RWPE1 (cell line): Measurements from ENCODE around the gene SP5.

ENCODE experiments used
- CTCF ChIA-PET: fragments of 350-600 bp; sonication (Branson Sonifier 250); formaldehyde crosslinking; extraction: SDS; loops from one replicate; lab custom pipeline; 2021; lab: Yijun Ruan, JAX
- POLR2A ChIA-PET: fragments of 400-600 bp; formaldehyde crosslinking; extraction: SDS; loops from one replicate; lab custom pipeline; 2020; ENCODE audit warnings: antibody characterized with exemption; ENCODE audit not compliant: low non-redundant PET; lab: Yijun Ruan, JAX
- DNase-seq: peaks from one replicate; pipeline ENCODE4 v3.0.0; 2012; ENCODE audit warnings: low spot score
- H3K27ac ChIP-seq: fragments of 450-650 bp; 2 replicates; pipeline ENCODE4 v1.5.1; 2017
- CTCF ChIP-seq: fragments of 450-650 bp; conservative IDR thresholded peaks from 2 replicates; pipeline ENCODE4 v1.5.1; 2017; ENCODE audit warnings: low read depth, mild to moderate bottlenecking

Gene SP5

GRCh38 chr2:170714381-170715061 is 616 bp upstream of the SP5 start:
- ChIA-PET POLR2A (no interaction called here), CTCF (no interaction called here)
- peak; percentile 20 for DNase-seq
- H3K27ac ChIP-seq: peak overlapping the region; percentile 26; the same call in 1 of the 2 replicates
- TF ChIP-seq CTCF: no peak

- no peak for TF ChIP-seq CTCF
- H3K27ac ChIP-seq: no peak overlapping the region; the same call in 1 of the 2 replicates
- CTCF ChIA-PET: interaction anchor here (0.5 to 2.7 kb wide), 4 partner anchors 10 to 307 kb away, joined by 4 to 10 read pairs (median 8); no protein-coding TSS in a partner anchor
- peak; percentile 22 for DNase-seq
- POLR2A ChIA-PET: no interaction called here
These were observed 1.0 kb downstream of the SP5 start for GRCh38 chr2:170715932-170716777.

DNA sequence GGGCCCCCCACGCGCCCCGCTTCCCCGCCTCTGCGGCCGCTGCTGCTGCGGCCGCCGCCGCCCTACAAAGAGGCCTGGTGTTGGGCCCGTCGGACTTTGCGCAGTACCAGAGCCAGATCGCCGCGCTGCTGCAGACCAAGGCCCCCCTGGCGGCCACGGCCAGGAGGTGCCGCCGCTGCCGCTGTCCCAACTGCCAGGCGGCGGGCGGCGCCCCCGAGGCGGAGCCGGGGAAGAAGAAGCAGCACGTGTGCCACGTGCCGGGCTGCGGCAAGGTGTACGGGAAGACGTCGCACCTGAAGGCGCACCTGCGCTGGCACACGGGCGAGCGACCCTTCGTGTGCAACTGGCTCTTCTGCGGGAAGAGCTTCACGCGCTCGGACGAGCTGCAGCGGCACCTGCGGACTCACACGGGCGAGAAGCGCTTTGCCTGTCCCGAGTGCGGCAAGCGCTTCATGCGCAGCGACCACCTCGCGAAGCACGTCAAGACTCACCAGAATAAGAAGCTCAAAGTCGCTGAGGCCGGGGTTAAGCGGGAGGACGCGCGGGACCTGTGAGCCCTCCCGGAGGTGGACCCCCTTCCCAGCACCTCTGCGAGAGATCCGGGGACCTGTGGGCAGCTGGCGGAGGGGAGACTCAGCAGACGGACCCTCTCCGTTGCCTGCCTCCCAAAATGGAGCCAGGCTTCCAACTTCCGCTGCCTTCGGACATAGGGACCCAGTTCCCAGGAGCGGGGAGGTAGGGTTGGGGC is 1.9 kb downstream of the SP5 start:
- H3K27ac ChIP-seq: no peak overlapping the region
- peak; percentile 41 for TF ChIP-seq CTCF
- ChIA-PET POLR2A (no interaction called here), CTCF (interaction anchor here (0.7 to 2.7 kb wide), 3 partner anchors 45 to 308 kb away, joined by 3 to 10 read pairs (median 8); no protein-coding TSS in a partner anchor)
- DNase-seq: peak; percentile 48

- ChIA-PET CTCF (interaction anchor here (0.7 to 2.7 kb wide), 2 partner anchors 45 to 308 kb away, joined by 3 to 10 read pairs; no protein-coding TSS in a partner anchor), POLR2A (no interaction called here)
- H3K27ac ChIP-seq: no peak overlapping the region
- TF ChIP-seq CTCF: no peak
- no peak for DNase-seq
These were observed 2.4 kb downstream of the SP5 start for GRCh38 chr2:170717599-170717963.

DNA sequence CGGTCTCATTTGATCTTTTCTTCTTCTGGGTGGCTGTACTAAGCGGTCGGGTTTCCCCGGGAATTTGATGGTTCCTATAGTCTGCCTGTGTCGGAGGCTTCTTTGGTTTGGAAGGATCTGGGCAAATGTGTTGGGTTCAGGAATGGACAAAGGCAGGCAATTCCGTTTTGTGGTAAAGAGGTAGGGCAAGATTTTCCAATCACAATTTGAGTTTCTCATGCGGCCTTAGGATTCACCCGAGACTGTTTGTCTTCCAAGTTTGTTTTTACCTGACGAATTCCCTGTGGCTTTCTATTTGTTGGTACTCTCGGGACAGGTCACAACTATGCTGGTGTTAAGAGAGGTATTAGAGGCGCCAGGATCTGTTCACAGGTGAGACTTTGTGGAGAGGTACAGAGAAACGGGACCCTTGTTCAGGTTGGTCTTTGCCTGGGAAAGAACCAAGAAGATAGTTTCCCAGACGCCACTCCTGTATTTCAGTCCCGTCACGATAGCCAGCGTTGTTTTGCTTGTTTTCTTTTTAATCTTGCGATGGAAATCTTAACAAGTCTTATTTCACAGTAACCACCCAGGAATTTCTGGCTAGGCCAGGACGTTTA is 3.0 kb downstream of the SP5 start:
- POLR2A ChIA-PET: no interaction called here
- H3K27ac ChIP-seq: no peak overlapping the region
- no peak for TF ChIP-seq CTCF
- CTCF ChIA-PET: interaction anchor here (2.7 kb wide), 1 partner anchor 309 kb away, joined by 10 read pairs; no protein-coding TSS in a partner anchor
- DNase-seq: no peak
